Progenitor cell of endocrine pancreas (in vitro differentiated cells): Measurements from ENCODE around the gene OSBPL3. TPM values are rescaled to one million over a fixed set of nuclear protein-coding genes. Genes with fewer than 3 reads are reported as not detected.

Experiments
- DNase-seq: peaks from one replicate; pipeline ENCODE4 v3.0.0; 2021; ENCODE audit warnings: low spot score; ENCODE audit not compliant: unreplicated experiment
- H3K27ac Mint-ChIP-seq: 2 replicates; pipeline ENCODE4 v1.8.0; 2021; ENCODE audit warnings: mild to moderate bottlenecking, moderate library complexity, mixed read lengths
- H3K27me3 Mint-ChIP-seq: 2 replicates; pipeline ENCODE4 v1.8.0; 2021; ENCODE audit warnings: mixed read lengths
- H3K36me3 Mint-ChIP-seq: 2 replicates; pipeline ENCODE4 v1.8.0; 2022; ENCODE audit warnings: mixed read lengths; ENCODE audit not compliant: insufficient read depth
- H3K4me1 Mint-ChIP-seq: 2 replicates; pipeline ENCODE4 v1.8.0; 2021; ENCODE audit warnings: low read depth, mixed read lengths
- H3K4me3 Mint-ChIP-seq: 2 replicates; pipeline ENCODE4 v1.8.0; 2021; ENCODE audit warnings: low read depth, mild to moderate bottlenecking, moderate library complexity, mixed read lengths
- H3K9me3 Mint-ChIP-seq: 2 replicates; pipeline ENCODE4 v1.8.0; 2021; ENCODE audit warnings: low read depth, mixed read lengths
- CTCF ChIP-seq: fragments of 200-600 bp; sonication (generic); IDR thresholded peaks from one replicate; pipeline ENCODE4 v1.5.0; 2021; ENCODE audit warnings: antibody characterized with exemption, mild to moderate bottlenecking; ENCODE audit not compliant: unreplicated experiment
- total RNA-seq: library from RNA; stranded (reverse); gene quantifications from 2 replicates; pipeline ENCODE4 v1.2.1, GENCODE V29; 2021

The OSBPL3 gene
- total RNA-seq, 1 donor from 2014 or later = 11.6 TPM

DNA sequence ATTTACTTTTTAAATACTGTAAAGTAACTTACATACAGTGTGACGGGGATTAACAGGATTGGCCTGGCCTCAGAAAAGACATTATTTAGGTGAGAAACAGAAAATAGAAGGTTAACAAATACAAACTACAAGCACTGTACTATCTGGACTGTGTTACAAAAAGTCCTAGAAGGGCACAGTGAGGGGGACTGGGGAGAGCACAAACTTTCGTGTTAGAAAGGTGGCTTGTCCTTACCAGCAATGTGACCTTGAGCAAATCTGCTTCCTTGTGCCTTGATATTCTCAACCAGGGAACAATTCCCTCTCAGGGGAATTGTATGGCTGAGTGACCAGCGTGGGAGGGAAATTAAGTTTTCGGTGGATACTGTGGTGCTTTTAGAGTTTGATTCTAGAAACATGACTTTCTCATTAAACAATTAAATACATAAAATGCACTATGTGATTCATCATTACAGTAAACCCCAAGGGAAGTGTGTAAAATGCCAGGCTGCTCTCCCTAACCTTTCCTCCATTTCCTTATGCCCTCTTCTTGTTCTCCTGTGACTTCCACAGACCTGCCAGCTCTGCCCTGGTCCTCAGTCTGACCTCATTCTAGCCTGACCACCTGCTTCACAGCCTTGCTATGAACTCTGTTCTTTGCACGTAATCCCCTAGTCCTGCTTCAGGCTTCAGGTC is 57.7 kb downstream of the OSBPL3 start:
- Mint-ChIP-seq H3K36me3 (no peaks in the 10 kb centered on the region), H3K9me3 (no peaks in the 10 kb centered on the region), H3K4me3 (no peak overlapping the region), H3K27me3 (no peaks in the 10 kb centered on the region), H3K4me1 (peaks cover 18% of the 10 kb centered on the region), H3K27ac (no peak overlapping the region)
- no peak for DNase-seq
- TF ChIP-seq CTCF = no peak

GRCh38 chr7:24921362-24921679 is 58.7 kb downstream of the OSBPL3 start:
- Mint-ChIP-seq H3K4me3 (no peak overlapping the region), H3K27me3 (no peaks in the 10 kb centered on the region), H3K4me1 (peaks cover 18% of the 10 kb centered on the region), H3K9me3 (no peaks in the 10 kb centered on the region), H3K27ac (no peak overlapping the region), H3K36me3 (no peaks in the 10 kb centered on the region)
- no peak for TF ChIP-seq CTCF
- no peak for DNase-seq

GRCh38 chr7:24920451-24921361 is 59.3 kb downstream of the OSBPL3 start:
- Mint-ChIP-seq H3K36me3 (no peaks in the 10 kb centered on the region), H3K27ac (no peak overlapping the region), H3K4me1 (peaks cover 18% of the 10 kb centered on the region), H3K27me3 (no peaks in the 10 kb centered on the region), H3K4me3 (no peak overlapping the region), H3K9me3 (no peaks in the 10 kb centered on the region)
- no peak for TF ChIP-seq CTCF
- DNase-seq = no peak

DNA sequence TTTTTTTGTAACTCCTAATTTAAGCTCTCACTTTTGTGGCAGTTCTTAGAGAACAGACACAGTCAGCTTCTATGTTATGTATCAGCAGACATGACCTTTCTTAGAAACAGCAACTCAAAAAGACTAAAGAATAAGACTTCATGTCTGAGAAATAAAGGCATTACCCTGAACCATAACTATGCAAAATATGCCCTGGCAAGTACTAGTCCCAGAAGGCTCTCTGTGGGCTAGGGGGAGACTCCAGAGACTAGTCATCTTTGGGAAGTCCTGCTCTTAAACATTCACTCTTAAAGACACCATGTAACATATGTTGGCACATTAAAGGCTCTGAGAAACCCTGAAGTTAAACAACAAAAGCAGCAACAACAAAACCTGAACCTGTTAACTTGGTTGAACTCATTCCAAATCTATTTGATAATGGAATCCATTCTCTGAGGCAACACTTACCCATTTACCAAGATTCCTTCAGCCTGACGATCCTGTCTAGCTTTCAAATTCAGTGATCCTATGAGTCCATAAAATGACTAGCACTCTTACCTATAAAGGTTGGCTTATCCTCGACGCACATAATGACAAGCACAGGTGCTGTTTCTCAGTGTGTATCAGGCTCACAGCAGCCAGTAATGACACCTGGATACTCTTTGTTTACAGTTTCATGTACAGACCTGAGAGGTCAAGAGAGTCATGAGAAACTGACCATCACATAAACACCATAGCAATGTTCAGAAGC is 62.3 kb downstream of the OSBPL3 start:
- TF ChIP-seq CTCF = no peak
- H3K36me3 Mint-ChIP-seq = no peaks in the 10 kb centered on the region
- H3K27ac Mint-ChIP-seq = no peak overlapping the region
- no peaks in the 10 kb centered on the region for H3K9me3 Mint-ChIP-seq
- no peak overlapping the region for H3K4me3 Mint-ChIP-seq
- H3K27me3 Mint-ChIP-seq = no peaks in the 10 kb centered on the region
- DNase-seq = no peak
- H3K4me1 Mint-ChIP-seq = peaks cover 14% of the 10 kb centered on the region

GRCh38 chr7:24916463-24917040 is 63.4 kb downstream of the OSBPL3 start:
- Mint-ChIP-seq H3K27me3 (no peaks in the 10 kb centered on the region), H3K27ac (no peak overlapping the region), H3K4me1 (peaks cover 13% of the 10 kb centered on the region), H3K36me3 (no peaks in the 10 kb centered on the region), H3K4me3 (no peak overlapping the region), H3K9me3 (no peaks in the 10 kb centered on the region)
- no peak for TF ChIP-seq CTCF
- no peak for DNase-seq
